Stimulated activated naive CD4-positive, alpha-beta T cell treated with Interleukin-2 at 50 U/mL for 16 hours (primary cell): ENCODE data around the gene SPAAR.
"Not testable (repeated sequence)": the region's sequence is repeated elsewhere in the genome, so short reads cannot be mapped to it uniquely, and the experiment has no call there.

ENCODE experiments used
- DNase-seq: peaks from one replicate; lab custom pipeline; 2025; lab: John Stamatoyannopoulos, UW

The SPAAR gene, protein sequence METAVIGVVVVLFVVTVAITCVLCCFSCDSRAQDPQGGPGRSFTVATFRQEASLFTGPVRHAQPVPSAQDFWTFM

DNA sequence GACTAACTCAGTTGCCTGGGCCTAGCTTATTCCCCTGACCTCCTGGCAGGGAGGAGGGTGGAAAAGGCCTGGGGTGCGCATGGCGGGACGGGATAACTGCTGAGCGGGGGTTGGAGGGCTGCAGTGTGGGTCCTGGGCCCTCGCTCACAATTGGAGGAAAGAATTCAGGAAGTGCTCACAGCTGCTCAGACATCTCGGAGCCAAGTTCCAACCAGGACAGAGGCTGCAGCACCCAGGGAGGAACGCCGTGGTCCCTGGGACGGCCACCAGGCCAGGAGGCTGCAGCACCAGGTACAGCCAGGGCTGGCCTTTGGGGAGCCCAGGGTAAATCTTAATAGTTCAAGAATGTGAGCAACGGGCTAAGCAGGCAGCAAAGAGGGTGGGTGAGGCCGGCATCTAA is at the start of gene SPAAR:
TSS of gene SPAAR (plus strand) at position 217 of the 400 bp plus-strand sequence. CDS start 974 bp downstream, outside the sequence.
- no peak for DNase-seq

DNA sequence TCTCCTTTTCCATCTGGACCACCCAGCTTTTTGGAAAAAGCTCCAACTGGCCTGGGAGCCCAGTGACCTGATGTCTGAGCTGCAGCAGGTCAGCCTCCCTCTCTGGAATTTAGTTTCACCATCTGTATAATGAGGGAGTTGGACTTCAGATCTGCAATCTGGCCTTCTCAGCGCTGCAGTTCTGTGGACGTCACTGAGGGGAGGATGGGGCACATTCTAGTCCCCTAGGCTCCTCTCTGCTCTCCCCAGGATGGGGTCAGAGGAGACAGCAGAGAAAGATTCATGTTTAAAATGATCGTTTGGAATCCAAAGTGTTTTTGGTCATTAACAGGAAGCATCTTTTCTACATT is 49.3 kb upstream of the SPAAR start:
- no peak for DNase-seq

DNA sequence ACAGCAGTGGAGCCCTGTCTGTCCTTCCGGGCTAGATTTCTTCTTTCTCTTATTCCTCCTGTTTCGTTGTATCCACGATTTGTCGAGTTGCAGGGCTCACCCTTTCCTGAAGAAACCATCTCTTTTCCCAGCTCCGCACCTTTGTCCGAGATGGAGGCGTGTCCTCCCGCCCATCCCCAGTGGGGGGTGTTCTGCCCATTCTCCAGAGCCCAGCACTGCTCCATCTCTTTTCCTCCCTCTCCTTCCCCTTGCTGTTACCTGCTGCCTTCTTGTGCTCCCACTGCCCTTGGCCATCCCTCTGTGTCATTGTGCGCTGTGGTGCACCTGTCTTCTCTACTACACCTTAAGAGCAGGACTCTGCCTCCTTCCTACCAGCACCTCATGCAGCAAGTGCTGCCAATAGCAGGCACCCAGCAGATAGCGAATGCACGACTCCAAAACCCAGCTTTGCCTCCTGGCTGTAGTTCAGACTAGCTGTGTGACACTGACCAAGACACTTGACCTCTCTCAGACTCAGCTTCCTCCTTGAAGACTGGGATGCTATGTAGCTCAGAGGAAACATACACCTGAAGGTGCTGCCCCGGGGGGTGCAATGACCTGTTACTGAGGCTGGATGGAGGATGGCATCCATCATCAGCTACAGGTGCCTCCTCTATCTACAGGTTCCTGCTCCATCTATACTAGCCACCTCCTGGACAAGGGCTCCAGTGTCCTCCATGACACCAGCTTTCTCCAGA is 48.0 kb upstream of the SPAAR start:
- DNase-seq, result no peak

DNA sequence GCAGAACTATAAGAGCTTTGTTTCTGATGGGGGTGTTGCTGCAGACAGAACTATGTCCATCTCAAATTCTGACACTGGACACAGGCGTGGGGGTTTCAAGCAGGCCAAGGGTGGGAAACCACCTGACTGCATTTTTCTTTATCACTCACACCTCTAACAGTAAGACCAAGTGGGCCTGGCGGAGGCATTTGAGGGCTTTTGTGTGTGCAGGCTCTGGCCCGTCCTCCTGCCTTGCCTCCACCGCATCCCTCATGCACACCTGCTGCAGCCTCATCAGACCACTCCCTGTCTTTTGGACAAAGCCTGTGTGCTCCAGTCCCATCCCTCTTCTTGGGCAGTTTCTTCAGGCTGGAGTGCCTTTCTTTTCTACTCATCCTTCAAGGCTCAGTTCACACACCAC is 47.0 kb upstream of the SPAAR start:
- no peak for DNase-seq

DNA sequence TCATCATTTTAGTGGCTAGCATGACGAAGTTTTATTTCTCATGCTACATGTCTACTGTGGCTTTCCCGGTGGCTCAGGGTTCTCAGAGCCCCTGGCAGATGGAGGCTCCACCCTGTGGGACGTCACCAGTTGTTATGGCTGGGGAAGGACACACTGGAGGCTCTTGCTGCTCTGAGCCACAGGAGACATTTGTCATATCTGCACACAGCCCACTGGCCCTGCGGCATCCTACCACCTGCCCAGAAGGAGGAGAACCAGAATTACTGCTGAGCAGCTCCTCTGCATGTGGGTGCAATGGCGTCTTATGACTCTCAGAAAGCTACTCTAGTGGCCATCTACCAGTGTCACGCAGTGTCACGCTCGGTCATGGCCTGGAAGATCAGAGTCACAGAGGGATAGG is 45.7 kb upstream of the SPAAR start:
- no peak for DNase-seq

DNA sequence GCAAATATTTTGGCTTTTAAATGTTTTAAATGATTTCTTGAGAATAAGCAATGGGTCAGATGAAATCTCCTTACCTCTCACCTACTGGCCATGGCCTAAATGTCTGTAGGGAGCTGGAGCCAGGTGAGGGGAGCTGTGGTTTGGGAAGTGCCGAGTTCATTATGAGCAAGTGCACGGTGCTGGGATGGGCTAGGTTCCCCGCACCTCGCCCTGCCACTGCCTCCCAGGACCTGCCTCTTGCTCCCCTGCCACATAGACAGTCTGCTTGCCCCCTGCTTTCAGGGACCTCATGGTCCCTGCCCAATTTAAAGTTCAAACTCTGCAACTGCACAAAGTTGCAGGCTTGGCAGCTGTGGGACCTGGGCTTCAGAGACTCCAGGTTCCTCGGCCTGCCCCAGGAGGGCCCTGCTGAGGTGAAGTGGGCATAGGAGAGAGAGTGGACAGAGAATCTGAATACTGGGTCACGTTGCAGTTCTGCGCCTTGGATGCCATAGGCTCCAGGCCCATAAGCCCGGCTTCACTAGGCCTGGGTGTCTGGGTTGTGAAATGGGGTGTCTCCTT is 44.5 kb upstream of the SPAAR start:
- no peak for DNase-seq

DNA sequence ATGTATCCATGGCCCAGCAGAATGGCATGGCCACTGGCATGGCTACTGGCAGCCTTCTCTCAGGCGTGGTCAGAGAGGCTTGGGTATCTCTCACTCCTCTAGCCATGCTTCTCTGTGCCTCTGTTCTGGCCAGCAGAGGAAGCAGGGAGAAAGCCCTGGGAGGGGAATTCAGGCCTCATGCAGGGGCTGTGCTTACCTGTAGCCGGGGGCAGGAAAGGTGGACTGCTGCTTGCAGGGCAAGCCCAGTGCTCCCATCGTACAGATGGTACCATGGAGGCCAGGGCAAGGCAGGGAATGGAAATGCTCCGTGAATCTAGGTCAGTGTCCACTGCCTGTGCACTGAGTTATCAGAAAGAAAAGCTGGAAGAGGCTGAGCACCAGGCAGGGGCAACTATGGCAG is 41.8 kb upstream of the SPAAR start:
- no peak for DNase-seq

DNA sequence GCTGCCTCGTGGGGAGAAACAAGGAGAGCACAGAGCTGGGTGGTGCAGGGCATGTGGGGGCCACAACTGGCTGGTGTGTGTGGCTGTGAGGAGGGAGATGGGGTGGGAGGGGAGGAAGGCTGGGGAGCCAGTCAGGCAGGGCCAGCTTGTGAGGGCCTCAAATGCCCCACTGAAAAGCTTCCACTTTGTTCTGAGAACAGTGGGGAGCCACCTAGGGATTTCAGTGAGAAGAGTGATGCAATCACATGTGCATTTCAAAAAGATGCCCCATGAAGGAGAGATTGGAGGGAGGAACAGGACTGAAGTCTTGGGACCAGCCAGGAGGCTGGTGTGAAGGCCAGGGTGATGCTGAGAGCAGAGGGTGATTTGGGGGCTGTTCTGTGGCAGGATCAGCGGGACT is 40.4 kb upstream of the SPAAR start:
- DNase-seq, result no peak

DNA sequence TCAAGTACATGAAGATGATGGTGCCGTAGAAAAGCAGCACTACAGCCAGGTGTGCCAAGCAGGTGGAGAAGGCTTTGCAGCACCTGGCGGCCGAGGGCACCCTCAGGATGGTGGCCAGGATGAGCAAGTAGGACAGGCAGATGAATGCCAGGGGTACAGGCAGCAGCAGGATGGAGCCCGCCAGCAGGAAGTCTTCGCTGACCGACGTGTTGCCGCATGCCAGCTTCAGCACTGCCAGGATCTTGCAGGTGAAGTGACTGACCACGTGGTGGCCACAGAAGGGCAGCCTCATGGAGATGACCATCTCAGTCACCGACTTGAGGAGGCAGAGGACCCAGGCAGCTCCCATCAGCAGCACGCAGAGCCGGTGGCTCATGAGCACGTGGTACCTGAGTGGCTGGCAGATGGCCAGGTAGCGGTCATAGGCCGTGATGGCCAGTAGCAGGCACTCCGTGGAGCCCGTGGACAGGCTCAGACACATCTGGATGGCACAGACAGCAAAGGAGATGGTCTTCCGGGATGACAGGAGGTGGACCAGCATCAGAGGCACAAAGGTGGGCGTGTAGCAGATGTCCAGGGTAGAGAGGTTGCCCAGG is 39.6 kb upstream of the SPAAR start:
- DNase-seq, result no peak

DNA sequence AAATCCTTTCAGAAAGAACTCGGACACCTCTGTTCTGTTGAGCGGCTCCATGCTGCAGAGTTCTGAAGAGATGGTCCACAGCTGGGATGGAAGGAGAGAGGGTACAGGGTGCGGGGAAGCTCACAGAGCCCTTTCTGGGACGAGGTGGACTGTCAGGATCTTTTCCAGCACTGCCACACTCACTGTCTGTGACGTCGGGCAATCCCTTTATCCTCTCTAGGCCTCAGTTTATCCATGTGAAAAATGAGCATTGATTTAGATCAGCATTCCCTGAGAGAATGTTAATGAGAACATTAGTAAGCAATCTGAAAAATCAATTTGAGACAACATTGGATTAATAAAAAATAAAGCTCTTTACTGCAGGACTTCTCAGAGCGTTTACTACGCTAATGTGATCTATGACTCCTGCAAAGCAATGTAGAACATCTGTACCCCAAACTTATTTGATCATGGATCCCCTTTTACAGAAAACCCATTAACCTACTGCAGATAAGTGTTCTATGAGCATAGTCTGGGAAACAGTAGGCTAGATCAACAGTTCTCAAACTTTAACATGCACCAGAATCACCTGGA is 38.9 kb upstream of the SPAAR start, which contains the start of gene OR13J1:
TSS of gene OR13J1 (minus strand) at position 51 of the 573 bp plus-strand sequence. CDS start at position 51, 0 bp downstream.
- DNase-seq, result no peak

DNA sequence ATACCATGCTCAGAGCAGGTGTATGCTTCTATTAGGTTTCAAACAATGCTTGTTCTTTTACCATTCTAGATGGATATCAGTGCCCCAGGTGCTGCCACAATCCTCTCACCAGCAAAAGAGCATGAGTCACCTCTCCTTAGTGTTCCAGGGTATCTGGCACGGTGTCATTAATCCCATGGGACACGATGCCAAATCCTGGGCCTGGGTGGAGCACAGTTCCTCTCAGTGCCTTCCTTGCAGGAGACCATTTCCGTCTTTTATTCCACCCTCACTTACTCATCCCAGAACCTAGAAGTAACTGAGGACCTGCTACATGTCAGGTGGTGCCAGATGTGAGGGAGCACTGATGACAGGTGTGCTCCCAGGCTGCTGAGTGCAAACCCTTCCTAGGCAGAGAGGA is 37.7 kb upstream of the SPAAR start:
- DNase-seq, result no peak

DNA sequence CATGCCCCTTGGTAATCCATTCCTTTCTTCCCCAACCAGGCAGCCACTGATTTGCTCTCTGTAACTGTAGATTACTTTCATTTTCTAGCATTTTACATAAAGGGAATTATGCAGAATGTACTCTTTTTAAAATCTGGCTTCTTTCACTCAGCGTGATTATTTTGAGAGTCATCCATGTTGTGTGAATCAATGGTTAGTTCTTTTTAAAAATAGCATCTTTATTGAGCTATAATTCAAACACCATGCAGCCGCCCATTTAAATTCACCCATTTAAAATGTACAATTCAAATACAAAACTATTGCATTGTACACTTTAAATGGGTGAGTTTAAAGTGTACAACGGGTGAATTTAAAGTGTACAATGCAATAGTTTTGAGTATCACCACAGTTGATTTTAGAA is 36.8 kb upstream of the SPAAR start:
- DNase-seq, result no peak

DNA sequence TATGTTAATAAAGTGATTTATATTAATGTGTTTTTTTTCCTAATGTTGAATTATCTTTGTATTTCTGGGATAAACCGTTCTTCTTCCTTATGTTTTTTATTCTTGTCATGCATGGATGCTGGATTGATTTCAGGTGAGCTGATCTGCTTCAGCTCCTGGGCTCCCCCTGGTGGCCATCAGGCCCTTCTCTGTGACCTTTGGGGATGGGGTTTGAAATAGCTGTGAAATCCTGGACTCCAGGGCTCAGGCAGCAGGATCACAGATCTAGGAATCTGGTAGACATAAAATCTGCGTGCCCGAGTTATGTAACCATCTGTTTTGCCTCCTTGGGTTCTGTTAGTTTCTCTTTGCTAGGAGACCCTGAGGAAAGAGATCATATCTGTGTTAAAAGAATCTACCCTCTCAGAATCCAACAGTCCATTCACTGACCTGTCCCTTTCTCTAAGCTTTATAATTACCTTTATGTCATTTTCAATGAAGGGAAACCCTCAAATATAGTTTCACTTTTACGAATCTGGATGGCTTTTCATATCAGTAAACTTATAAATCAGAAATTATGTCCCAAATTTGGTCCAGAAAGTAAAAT is 26.9 kb upstream of the SPAAR start:
- peak; percentile 68 for DNase-seq

DNA sequence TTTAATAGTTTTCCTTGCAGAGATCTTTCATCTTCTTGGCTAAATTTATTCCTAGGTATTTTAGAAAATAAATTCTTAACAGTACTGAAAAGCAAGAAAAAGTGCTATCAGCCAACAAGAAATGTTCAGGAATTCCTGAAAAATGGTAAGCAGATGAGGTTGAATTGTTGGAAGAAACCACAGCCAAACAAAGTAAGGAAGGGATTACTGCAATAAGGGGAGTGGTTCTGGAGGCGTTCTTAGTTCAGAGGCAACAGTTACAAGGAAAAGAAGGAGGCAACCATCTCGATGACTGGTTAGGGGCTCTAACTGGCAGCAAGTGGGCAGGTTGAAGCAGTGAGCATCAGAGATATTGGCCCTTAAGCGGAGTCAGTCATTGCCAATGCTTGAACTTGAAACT is 26.3 kb upstream of the SPAAR start:
- no peak for DNase-seq

DNA sequence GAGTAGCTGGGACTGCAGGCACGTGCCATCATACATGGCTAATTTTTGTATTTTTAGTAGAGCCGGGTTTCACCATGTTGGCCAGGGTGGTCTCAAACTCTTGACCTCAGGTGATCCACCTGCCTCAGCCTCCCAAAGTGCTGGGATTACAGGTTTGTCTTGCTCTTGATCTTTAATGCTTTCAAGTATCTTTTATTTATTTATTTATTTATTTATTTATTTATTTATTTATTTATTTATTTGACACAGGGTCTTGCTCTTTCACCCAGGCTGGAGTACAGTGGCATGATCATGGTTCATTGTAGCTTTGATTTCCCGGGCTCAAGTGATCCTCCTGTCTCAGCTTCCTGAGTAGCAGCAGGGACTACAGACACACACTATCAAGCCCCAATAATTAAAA is 24.4 kb upstream of the SPAAR start:
- DNase-seq, result not testable (repeated sequence)

DNA sequence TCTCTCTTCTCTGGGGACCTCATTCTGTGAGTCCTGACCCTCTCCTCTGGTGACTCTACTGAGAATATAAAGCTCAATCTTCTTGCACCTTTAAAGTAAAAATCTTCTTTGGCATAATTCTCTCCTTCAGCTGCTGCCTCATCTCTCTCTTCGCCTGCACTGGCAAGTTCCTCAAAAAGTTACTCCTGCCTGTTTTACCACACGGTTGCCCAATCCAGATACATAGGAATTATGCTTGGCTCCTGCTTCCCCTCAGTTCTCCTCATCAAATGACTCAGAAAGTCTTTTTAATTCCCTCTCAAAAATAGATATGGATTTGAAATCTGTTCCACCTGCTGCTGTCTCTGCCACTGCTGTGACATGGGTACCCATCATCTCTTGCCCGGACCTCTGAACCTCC is 17.6 kb upstream of the SPAAR start:
- DNase-seq, result no peak

DNA sequence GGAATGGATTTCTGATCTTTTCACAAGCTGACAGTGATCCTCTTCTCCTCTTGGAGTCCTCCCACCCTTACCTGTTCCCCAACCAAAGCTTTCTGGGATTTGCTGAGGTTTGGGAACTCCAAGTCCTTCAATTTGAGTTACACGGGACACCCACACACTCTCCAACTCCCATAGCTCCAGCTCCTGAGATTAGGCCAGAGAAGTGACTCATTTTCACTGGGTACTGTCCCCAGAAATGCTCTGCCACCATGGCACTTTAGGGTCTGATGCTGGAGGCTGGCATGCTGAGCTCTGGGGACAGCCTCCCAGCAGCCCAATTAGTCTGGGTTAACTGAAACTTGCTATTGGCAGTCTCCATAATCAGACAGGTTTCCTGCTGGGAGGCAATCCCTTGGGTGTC is 17.2 kb upstream of the SPAAR start:
- no peak for DNase-seq

DNA sequence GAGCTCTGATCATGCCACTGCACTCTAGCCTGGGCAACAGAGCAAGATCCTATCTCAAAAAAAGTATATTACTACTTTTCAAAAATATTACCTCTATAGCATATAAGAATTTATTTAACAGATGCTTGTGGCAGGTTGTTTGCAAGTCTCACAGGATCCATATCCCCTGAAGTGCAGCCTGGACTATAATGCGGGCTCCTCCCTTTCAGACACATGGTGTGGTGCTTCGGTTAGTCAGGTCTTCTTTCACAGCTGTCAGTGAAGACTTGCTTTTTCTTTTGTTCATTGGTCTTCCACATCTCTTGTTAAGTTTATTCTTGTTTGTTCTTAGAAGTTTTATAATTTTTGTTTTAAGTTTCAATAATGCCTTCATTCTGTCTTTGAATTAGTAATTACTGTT is 12.7 kb upstream of the SPAAR start:
- no peak for DNase-seq

DNA sequence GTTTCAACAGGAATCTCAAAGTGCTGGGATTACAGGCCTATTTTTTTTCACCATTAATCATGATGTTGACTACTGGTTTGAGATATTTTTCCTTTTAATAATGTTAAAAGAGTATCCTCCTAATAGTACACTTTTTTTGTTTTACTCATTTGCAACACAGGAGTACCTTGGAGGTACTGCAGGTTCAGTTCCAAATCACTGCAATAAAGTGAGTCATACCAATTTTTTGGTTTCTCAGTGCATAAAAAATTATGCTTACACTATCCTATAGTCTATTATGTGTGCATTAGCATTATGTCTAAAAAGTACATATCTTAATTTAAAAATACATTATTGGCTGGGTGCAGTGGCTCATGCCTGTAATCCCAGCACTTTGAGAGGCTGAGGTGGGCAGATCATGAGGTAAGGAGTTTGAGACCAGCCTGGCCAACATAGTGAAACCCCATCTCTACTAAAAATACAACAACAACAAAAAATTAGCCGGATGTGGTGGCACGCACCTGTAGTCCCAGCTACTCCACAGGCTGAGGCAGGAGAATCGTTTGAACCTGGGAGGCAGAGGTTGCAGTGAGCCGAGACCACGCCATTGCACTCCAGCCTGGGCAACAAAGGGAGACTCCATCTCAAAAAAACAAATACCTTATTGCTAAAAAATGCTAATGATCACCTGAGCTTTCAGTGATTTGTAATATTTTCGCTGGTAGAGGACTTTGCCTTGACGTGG is 11.8 kb upstream of the SPAAR start:
- DNase-seq, result not testable (repeated sequence)

DNA sequence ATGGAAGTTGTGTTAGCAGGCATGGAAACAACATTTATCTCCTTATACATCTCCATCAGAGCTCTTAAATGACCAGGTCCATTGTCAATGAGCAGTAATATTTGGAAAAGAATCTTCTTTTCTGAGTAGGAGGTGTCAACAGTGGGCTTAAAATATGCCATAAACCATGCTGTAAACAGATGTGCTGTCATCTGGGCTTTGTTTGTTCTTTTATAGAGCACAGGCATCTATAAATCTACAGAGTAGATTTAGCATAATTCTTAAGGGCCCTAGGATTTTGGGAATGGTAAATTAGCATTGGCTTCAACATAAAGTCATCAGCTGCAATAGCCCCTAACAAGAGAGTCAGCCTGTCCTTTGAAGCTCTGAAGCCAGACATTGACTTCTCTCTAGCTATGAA is 11.0 kb upstream of the SPAAR start:
- DNase-seq, result no peak

DNA sequence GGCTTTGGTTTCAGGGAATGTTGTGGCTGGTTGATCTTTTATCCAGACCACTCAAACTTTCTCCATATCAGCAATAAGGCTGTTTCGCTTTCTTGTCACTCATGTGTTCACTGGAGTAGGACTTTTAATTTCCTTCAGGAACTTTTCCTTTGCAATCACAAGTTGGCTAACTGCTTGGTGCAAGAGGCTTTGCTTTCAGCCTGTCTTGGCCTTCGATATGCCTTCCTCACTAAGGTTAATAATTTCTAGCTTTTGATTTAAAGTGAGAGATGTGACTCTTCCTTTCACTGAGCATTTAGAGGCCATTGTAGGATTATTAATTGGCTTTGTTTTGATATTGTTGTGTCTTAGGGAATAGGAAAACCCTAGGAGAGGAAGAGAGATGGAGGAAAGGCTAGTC is 10.3 kb upstream of the SPAAR start:
- DNase-seq, result no peak

DNA sequence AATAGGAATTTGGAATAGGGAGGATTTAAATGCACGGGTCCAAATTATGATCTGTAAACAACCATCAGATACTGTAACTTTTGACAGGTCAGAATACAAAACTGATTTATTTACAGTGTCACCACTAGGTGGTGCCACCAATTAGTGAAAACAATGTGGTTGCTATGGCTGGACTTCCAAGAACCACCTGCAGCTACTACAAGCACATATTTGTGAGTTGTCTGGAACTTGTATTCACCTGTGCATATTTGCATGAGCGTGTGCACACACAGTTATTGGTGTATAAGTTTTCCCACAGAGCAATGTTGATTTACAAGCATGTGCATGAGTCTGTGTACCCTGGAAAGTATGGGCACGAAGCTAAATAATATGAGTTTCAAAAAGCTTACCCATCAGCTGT is 6.2 kb upstream of the SPAAR start:
- no peak for DNase-seq
